Fibroblast of lung (primary cell): ENCODE data around the gene RALA. TPM values are rescaled to one million over a fixed set of nuclear protein-coding genes. Genes with fewer than 3 reads are reported as not detected.

Experiments
- DNase-seq, 2 donors: peaks; one replicate each; pipeline versions ENCODE4 v3.0.0 to v3.0.0-alpha.2; 2010; ENCODE audit warnings: low read depth in 2 of 2
- H2AFZ ChIP-seq: 2 replicates; pipeline ENCODE4 v1.5.1; 2012; ENCODE audit warnings: low read length, control low read depth, inconsistent platforms
- H3K27ac ChIP-seq: 2 replicates; pipeline ENCODE4 v1.5.1; 2011; ENCODE audit warnings: low read length, control low read depth; ENCODE audit not compliant: insufficient read depth
- H3K27me3 ChIP-seq: 2 replicates; pipeline ENCODE4 v1.5.1; 2011; ENCODE audit warnings: mild to moderate bottlenecking, low read length; ENCODE audit not compliant: control insufficient read depth, insufficient read depth
- H3K36me3 ChIP-seq: 2 replicates; pipeline ENCODE4 v1.5.1; 2011; ENCODE audit warnings: low read length; ENCODE audit not compliant: control insufficient read depth, insufficient read depth
- H3K4me1 ChIP-seq: 2 replicates; pipeline ENCODE4 v1.5.1; 2011; ENCODE audit warnings: low read length; ENCODE audit not compliant: control insufficient read depth, insufficient read depth; ENCODE audit errors: extremely low read depth
- H3K4me2 ChIP-seq: 2 replicates; pipeline ENCODE4 v1.5.1; 2011; ENCODE audit warnings: low read length, control low read depth; ENCODE audit not compliant: insufficient read depth; ENCODE audit errors: extremely low read depth
- H3K4me3 ChIP-seq, 4 experiments: fragments of 200-600 bp in 1 of 4; sonication (generic) in 1 of 4; replicated peaks in 1 of 4; 2 replicates each; pipeline ENCODE4 v1.5.1; 2011 to 2016; ENCODE audit warnings: low read length in 4 of 4, low read depth in 3 of 4, mild to moderate bottlenecking in 3 of 4, control low read depth in 2 of 4, inconsistent platforms in 1 of 4, mixed read lengths in 1 of 4; ENCODE audit not compliant: insufficient read depth in 1 of 4; ENCODE audit errors: control extremely low read depth in 1 of 4
- H3K79me2 ChIP-seq: 2 replicates; pipeline ENCODE4 v1.5.1; 2012; ENCODE audit warnings: mild to moderate bottlenecking, low read length, inconsistent platforms; ENCODE audit not compliant: control insufficient read depth, insufficient read depth
- H3K9ac ChIP-seq: 2 replicates; pipeline ENCODE4 v1.5.1; 2011; ENCODE audit warnings: mild to moderate bottlenecking, low read length, control low read depth; ENCODE audit not compliant: insufficient read depth
- H3K9me3 ChIP-seq: 2 replicates; pipeline ENCODE4 v1.5.1; 2012; ENCODE audit warnings: low read depth, low read length; ENCODE audit not compliant: control insufficient read depth, insufficient read depth
- H4K20me1 ChIP-seq: 2 replicates; pipeline ENCODE4 v1.5.1; 2011; ENCODE audit warnings: low read length; ENCODE audit not compliant: control insufficient read depth, insufficient read depth; ENCODE audit errors: extremely low read depth
- CTCF ChIP-seq, 2 donors: IDR thresholded peaks in 1 of 2; conservative IDR thresholded peaks in 1 of 2; 1 replicate in 1 of 2; 2 replicates in 1 of 2; pipeline ENCODE4 v1.5.1; 2011 to 2012; ENCODE audit warnings: low read length in 2 of 2, control low read depth in 1 of 2, inconsistent platforms in 1 of 2, low read depth in 1 of 2, mild to moderate bottlenecking in 1 of 2
- EZH2 ChIP-seq: IDR thresholded peaks from 2 replicates; pipeline ENCODE4 v1.5.1; 2012; ENCODE audit warnings: low read length, control low read depth, mild to moderate bottlenecking; ENCODE audit errors: missing control alignments
- polyA plus RNA-seq, 2 donors: library from polyadenylated mRNA; depleted of rRNA in 1 of 2; stranded (reverse) in 1 of 2; unstranded in 1 of 2; fragments of >200 nt; gene quantifications; 2 replicates each; pipeline ENCODE4 v1.2.1, GENCODE V29; 2011 to 2012; ENCODE audit warnings: missing spikeins in 1 of 2
- total RNA-seq: library from RNA; depleted of rRNA; stranded (reverse); fragments of >200 nt; gene quantifications from 2 replicates; pipeline ENCODE4 v1.2.1, GENCODE V29; 2014

Gene RALA
- total and polyA plus RNA-seq, 2 donors (not counting 1 experiment from before 2014, with no cell fraction given), result 46.1 to 50.9 TPM

- Histone ChIP-seq H3K27ac (no peak overlapping the region), H3K36me3 (no peaks in the 10 kb centered on the region), H3K4me1 (no peaks in the 10 kb centered on the region), H3K27me3 (no peaks in the 10 kb centered on the region), H2AFZ (no peak overlapping the region), H3K79me2 (no peaks in the 10 kb centered on the region), H3K4me3 (no peak overlapping the region), H3K9ac (no peak overlapping the region), H3K4me2 (no peak overlapping the region), H3K9me3 (no peaks in the 10 kb centered on the region), H4K20me1 (no peaks in the 10 kb centered on the region)
- DNase-seq, result peak; percentile 38 to 58
- TF ChIP-seq EZH2, result no peak
- TF ChIP-seq CTCF (conservative IDR thresholded peaks at IDR 0.05 in 1 of 2, IDR thresholded peaks at IDR 0.05 in 1 of 2; ENCODE audit: low read depth in 1 of 2, low read length in 2 of 2), result peak; percentile 21 to 78
Measured at GRCh38 chr7:39741942-39742623, 118.7 kb downstream of the RALA start.

- H3K9ac ChIP-seq, result no peak overlapping the region
- no peak for TF ChIP-seq EZH2
- TF ChIP-seq CTCF (conservative IDR thresholded peaks at IDR 0.05 in 1 of 2, IDR thresholded peaks at IDR 0.05 in 1 of 2; ENCODE audit: low read depth in 1 of 2, low read length in 2 of 2), result no peak
- H3K4me1 ChIP-seq, result peaks cover 3% of the 10 kb centered on the region
- H3K4me3 ChIP-seq, result no peak overlapping the region
- H2AFZ ChIP-seq, result no peak overlapping the region
- H3K4me2 ChIP-seq, result no peak overlapping the region
- no peak for DNase-seq
- H3K27ac ChIP-seq, result no peak overlapping the region
- no peaks in the 10 kb centered on the region for H3K27me3 ChIP-seq
- no peaks in the 10 kb centered on the region for H3K36me3 ChIP-seq
- no peaks in the 10 kb centered on the region for H3K79me2 ChIP-seq
- H4K20me1 ChIP-seq, result no peaks in the 10 kb centered on the region
- no peaks in the 10 kb centered on the region for H3K9me3 ChIP-seq
Measured at GRCh38 chr7:39744620-39745019, 121.2 kb downstream of the RALA start.

DNA sequence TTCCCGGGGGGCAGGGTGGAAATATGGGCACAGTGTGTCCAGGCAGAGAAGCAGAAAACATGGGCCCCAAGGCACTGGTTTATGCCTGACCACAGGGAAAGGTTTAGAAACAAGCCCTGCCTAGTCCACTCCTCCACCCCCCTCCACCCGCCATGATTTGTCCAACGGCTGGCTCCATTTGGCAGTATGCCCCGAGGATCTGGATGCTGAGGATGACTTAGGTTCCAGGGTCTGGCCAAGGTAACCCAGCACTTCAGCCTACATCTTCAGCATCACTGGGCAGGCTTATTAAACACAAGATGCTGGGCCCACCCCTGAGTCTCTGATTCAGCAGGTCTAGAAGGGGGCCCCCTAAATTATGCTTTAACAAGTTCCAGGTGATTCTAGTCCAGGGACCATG, 121.9 kb downstream of the RALA start:
- Histone ChIP-seq H2AFZ (no peak overlapping the region), H3K9me3 (no peaks in the 10 kb centered on the region), H3K27ac (no peak overlapping the region)

More for the DNA sequence above, 121.9 kb downstream of the RALA start:
- Histone ChIP-seq H3K4me1 (peaks cover 3% of the 10 kb centered on the region), H3K9ac (no peak overlapping the region), H3K4me2 (no peak overlapping the region), H3K27me3 (no peaks in the 10 kb centered on the region), H3K79me2 (no peaks in the 10 kb centered on the region), H4K20me1 (no peaks in the 10 kb centered on the region), H3K4me3 (no peak overlapping the region), H3K36me3 (no peaks in the 10 kb centered on the region)
- no peak for DNase-seq
- TF ChIP-seq EZH2 (no peak), CTCF (conservative IDR thresholded peaks at IDR 0.05 in 1 of 2, IDR thresholded peaks at IDR 0.05 in 1 of 2; ENCODE audit: low read depth in 1 of 2, low read length in 2 of 2) (no peak)
